HG03095 (cell line): ENCODE results near the gene ZNF273.

Source experiments
- ATAC-seq: cut with Tn5 transposase; IDR thresholded peaks from one replicate; pipeline ENCODE4 v1.9.1; 2021; ENCODE audit warnings: moderate library complexity; ENCODE audit not compliant: unreplicated experiment

ZNF273 gene

GRCh38 chr7:64876792-64877713 lies 26.0 kb upstream of the ZNF273 start:
- no peak for ATAC-seq

GRCh38 chr7:64877714-64878610 lies 25.1 kb upstream of the ZNF273 start:
- ATAC-seq: no peak

GRCh38 chr7:64878684-64879083 lies 24.4 kb upstream of the ZNF273 start:
- no peak for ATAC-seq

- no peak for ATAC-seq
Observed at GRCh38 chr7:64879086-64879730, 23.9 kb upstream of the ZNF273 start.

- ATAC-seq: no peak
Observed at GRCh38 chr7:64879800-64880199, 23.3 kb upstream of the ZNF273 start.

- ATAC-seq: no peak
Observed at GRCh38 chr7:64880322-64881297, 22.5 kb upstream of the ZNF273 start.

GRCh38 chr7:64881461-64882287 lies 21.4 kb upstream of the ZNF273 start:
- no peak for ATAC-seq

- ATAC-seq: no peak
Observed at GRCh38 chr7:64882341-64883112, 20.5 kb upstream of the ZNF273 start.

GRCh38 chr7:64883113-64883905 lies 19.8 kb upstream of the ZNF273 start:
- ATAC-seq: no peak

GRCh38 chr7:64884085-64884912 lies 18.8 kb upstream of the ZNF273 start:
- no peak for ATAC-seq

- ATAC-seq: no peak
Observed at GRCh38 chr7:64884913-64885370, 18.1 kb upstream of the ZNF273 start.

- ATAC-seq: no peak
Observed at GRCh38 chr7:64885520-64886240, 17.4 kb upstream of the ZNF273 start.

- ATAC-seq: no peak
Observed at GRCh38 chr7:64886956-64887545, 16.0 kb upstream of the ZNF273 start.

- ATAC-seq: no peak
Observed at GRCh38 chr7:64887756-64888508, 15.1 kb upstream of the ZNF273 start.

GRCh38 chr7:64888561-64888900 lies 14.5 kb upstream of the ZNF273 start:
- ATAC-seq: no peak
